NB4 (cell line): ENCODE results near the gene CBY1.

ENCODE experiments used
- DNase-seq: peaks from one replicate; pipeline ENCODE4 v3.0.0; 2010; ENCODE audit warnings: low read depth
- H3K4me3 ChIP-seq: one replicate; pipeline ENCODE4 v1.5.1; 2011; ENCODE audit warnings: mild to moderate bottlenecking, low read depth, low read length, moderate library complexity
- CTCF ChIP-seq: IDR thresholded peaks from one replicate; pipeline ENCODE4 v1.5.1; 2012; ENCODE audit warnings: low read depth, low read length
- MYC ChIP-seq: IDR thresholded peaks from 2 replicates; pipeline ENCODE4 v1.6.1; 2011; ENCODE audit warnings: low read depth, low read length
- POLR2A ChIP-seq: IDR thresholded peaks from 2 replicates; pipeline ENCODE4 v1.6.1; 2011; ENCODE audit warnings: mild to moderate bottlenecking; ENCODE audit not compliant: insufficient read length; ENCODE audit errors: extremely low read depth
- TF ChIP-seq, protein P1 (sequence below): IDR thresholded peaks from 2 replicates; pipeline ENCODE4 v1.6.1; 2011; ENCODE audit warnings: low read depth, low read length

Gene CBY1

DNA sequence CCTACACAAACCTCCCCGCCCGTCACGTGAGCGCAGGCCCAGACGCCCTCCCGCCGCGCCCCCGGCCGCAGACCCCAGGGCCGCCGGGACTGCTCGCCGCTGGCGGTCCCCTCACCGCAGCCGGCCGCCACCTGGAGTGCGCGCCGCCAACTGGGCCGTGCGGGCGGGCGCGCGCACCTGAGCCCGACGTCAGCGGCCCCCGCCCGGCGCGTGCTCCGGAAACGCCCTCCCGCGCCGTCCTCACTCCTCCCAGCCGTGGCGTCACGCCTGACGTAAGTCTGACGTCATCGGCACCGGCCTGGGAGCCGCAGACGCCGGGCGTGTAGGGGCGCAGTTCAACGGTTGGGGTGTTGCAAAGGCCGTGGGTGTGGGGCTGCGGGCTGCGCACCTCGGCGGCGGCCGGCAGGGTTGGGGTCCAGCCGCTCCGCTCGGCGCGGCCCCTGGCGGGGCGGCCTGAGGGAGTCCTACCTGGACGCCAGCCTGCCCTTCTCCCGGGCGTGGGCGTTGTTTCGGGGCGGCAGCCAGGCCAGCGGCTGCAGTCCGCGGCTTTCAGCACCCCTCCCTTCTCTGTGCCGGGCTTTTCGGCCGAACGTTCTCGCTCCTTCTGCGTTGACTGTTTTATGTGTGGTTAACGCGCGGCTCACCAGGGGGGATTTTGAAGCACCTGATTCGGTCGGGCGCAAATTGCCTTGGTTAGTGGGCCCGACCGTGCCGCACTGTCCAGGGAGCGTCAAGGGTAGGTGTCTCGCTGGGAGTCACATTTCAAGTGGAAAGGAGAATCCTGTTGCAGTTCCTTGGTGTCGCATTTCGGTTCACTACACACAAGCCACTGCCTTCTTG, 44.6 kb downstream of the CBY1 start, which contains the start of gene JOSD1:
Gene JOSD1, minus strand, starts transcription at position 155 of the 840 bp plus-strand sequence. CDS start 956 bp downstream, outside the sequence.
- TF ChIP-seq, protein P1, sequence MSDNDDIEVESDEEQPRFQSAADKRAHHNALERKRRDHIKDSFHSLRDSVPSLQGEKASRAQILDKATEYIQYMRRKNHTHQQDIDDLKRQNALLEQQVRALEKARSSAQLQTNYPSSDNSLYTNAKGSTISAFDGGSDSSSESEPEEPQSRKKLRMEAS = peak; percentile 55
- TF ChIP-seq POLR2A (peak; percentile 88), CTCF (no peak), MYC (no peak; the same call in 1 of the 2 replicates)

GRCh38 chr22:38704654-38705234, 48.3 kb downstream of the CBY1 start:
- peak overlapping the region; percentile 65 for H3K4me3 ChIP-seq
- no peak for DNase-seq
- TF ChIP-seq MYC = no peak
- no peak for TF ChIP-seq CTCF
- TF ChIP-seq, protein P1 = no peak
- no peak for TF ChIP-seq POLR2A

More for the DNA sequence above, 44.6 kb downstream of the CBY1 start, which contains the start of gene JOSD1:
- peak; percentile 95 for DNase-seq
- peak within 1 kb of the TSS; percentile 78 for H3K4me3 ChIP-seq

- DNase-seq = peak; percentile 100
- H3K4me3 ChIP-seq = peak within 1 kb of the TSS; percentile 96
- TF ChIP-seq MYC (no peak), CTCF (no peak), POLR2A (peak; percentile 68)
- TF ChIP-seq, protein P1 = 0 out of 2 replicates have a peak, but pooled peaks have one; percentile 1
Measured at GRCh38 chr22:38705235-38706100, 49.0 kb downstream of the CBY1 start, which contains the start of gene GTPBP1. Gene GTPBP1, plus strand, starts transcription at chr22:38705944. Its CDS starts 12 bp downstream, at chr22:38705956.

DNA sequence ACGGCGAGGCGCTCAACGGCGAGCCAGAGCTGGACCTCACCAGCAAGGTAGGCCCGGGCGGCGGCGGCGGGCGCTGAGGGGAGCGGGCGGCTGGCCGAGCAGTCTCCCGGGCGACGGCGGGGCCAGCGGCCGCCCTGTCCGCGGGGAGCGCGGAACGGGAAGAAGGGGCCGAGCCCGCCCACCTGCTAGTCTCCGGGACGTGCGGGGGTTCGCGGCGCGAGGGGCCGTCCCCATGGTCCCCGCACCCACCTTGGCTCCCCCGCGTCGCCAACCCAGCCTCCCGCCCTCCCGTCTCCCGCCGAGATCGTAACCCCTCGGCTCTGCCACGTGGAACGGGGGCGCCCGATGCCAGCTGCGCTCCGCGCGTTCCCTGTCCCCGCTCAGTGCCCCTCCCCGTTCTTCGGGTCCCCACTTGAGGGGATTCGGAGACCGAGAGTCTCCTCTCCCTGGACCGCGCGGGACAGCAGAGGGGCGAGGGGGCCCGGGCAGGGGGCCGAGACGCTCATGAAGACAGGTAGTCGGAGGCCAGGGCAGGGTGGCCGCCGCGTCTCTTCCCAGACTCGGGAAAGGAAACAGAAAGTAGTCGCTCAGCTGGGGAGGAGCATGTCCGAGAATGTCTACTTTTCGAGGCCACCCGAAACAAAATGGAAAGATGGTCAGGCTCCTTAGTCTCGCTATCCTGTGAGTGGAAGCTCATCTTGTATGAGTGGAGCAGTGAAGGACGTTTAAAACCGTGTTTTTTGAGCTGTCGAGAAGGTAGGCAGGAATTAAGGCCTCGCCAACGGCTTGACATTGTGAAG, 49.9 kb downstream of the CBY1 start:
- TF ChIP-seq POLR2A = no peak
- TF ChIP-seq, protein P1 = peak; percentile 60
- peak overlapping the region; percentile 96 for H3K4me3 ChIP-seq
- peak; percentile 57 for DNase-seq

- TF ChIP-seq MYC (no peak), POLR2A (no peak), CTCF (no peak)
- TF ChIP-seq, protein P1 = no peak
- no peak for DNase-seq
- peak overlapping the region; percentile 96 for H3K4me3 ChIP-seq
Measured at GRCh38 chr22:38706901-38707195, 50.4 kb downstream of the CBY1 start.
